Transverse colon (tissue), 4 donors: ENCODE results near the gene B3GNT3. TPM values are rescaled to one million over a fixed set of nuclear protein-coding genes. Genes with fewer than 3 reads are reported as not detected.
"Not testable (repeated sequence)": the region's sequence is repeated elsewhere in the genome, so short reads cannot be mapped to it uniquely, and the experiment has no call there.

Experiments
- DNase-seq: peaks from one replicate; pipeline ENCODE4 v3.0.0-alpha.2; 2019
- H3K27ac ChIP-seq, 4 donors: fragments of 200-600 bp; sonication (generic); 2 replicates each; pipeline ENCODE4 v1.5.1; 2016 to 2018; ENCODE audit warnings: inconsistent platforms in 4 of 4
- H3K27me3 ChIP-seq: fragments of 200-600 bp; sonication (generic); 2 replicates; pipeline ENCODE4 v1.5.1; 2017; ENCODE audit warnings: inconsistent platforms
- H3K36me3 ChIP-seq, 4 donors: fragments of 200-600 bp; sonication (generic); 2 replicates each; pipeline ENCODE4 v1.5.1; 2017 to 2019; ENCODE audit warnings: inconsistent platforms in 4 of 4
- H3K4me1 ChIP-seq, 4 donors: fragments of 200-600 bp; sonication (generic); 2 replicates each; pipeline ENCODE4 v1.5.1; 2017 to 2020; ENCODE audit warnings: inconsistent platforms in 4 of 4
- H3K4me3 ChIP-seq, 4 donors: fragments of 200-600 bp; sonication (generic); 1 replicate in 1 of 4; 2 replicates in 3 of 4; pipeline versions ENCODE4 v1.5.1 to v1.6.1; 2017 to 2019; ENCODE audit warnings: inconsistent platforms in 4 of 4
- H3K9me3 ChIP-seq, 2 donors: fragments of 200-600 bp; sonication (generic); 2 replicates each; pipeline ENCODE4 v1.5.1; 2017 to 2019; ENCODE audit warnings: inconsistent platforms in 2 of 2
- EP300 ChIP-seq: sonication (generic); formaldehyde crosslinking; IDR thresholded peaks from one replicate; pipeline ENCODE4 v1.6.1; 2017; ENCODE audit warnings: antibody characterized with exemption, low read depth
- POLR2A ChIP-seq: fragments of 450-650 bp; IDR thresholded peaks from one replicate; pipeline ENCODE4 v1.6.1; 2016; ENCODE audit warnings: antibody characterized with exemption, mild to moderate bottlenecking, moderate library complexity
- POLR2AphosphoS5 ChIP-seq, 3 donors: sonication (generic); formaldehyde crosslinking; IDR thresholded peaks; one replicate each; pipeline ENCODE4 v1.6.1; 2016; ENCODE audit warnings: antibody characterized with exemption in 3 of 3
- WGBS, 2 donors: methylation state at CpG; one replicate each; pipeline ENCODE4 v1.1.5; 2018; ENCODE audit warnings: low coverage in 1 of 2; 5-methylcytosine and 5-hydroxymethylcytosine counted together
- in situ Hi-C, 4 donors: fragments of 200-750 bp; cut with MboI; loops; one replicate each; pipeline versions ENCODE4 v1.15.0 to v1.15.1; 2017; ENCODE audit warnings: low sequenced_read_pairs in 3 of 4, low pct_ligation_motif_present in 1 of 4, low pct_unique_long_range_greater_than_20kb in 1 of 4
- intact Hi-C: fragments of 100-400 bp; cut with DNase I; formaldehyde crosslinking; loops from one replicate; pipeline ENCODE4 v1.15.1; 2023; ENCODE audit warnings: low total_unique reads
- total RNA-seq, 4 donors: library from RNA; depleted of rRNA; stranded (reverse); fragments of >200 nt; gene quantifications; one replicate each; pipeline ENCODE4 v1.1.0, GENCODE V29; 2016
- TF ChIP-seq, protein P1 (sequence below), 5 experiments: fragments of 200-600 bp in 3 of 5; fragments of 450-650 bp in 2 of 5; sonication (generic) in 3 of 5; IDR thresholded peaks; 1 replicate in 2 of 5; 2 replicates in 3 of 5; pipeline ENCODE4 v1.5.1; 2016 to 2017; ENCODE audit warnings: antibody characterized with exemption in 5 of 5, inconsistent platforms in 3 of 5, mild to moderate bottlenecking in 2 of 5, moderate library complexity in 1 of 5

The B3GNT3 gene
- total RNA-seq, 4 donors from 2014 or later: 52.1 to 180 (median 144) TPM

DNA sequence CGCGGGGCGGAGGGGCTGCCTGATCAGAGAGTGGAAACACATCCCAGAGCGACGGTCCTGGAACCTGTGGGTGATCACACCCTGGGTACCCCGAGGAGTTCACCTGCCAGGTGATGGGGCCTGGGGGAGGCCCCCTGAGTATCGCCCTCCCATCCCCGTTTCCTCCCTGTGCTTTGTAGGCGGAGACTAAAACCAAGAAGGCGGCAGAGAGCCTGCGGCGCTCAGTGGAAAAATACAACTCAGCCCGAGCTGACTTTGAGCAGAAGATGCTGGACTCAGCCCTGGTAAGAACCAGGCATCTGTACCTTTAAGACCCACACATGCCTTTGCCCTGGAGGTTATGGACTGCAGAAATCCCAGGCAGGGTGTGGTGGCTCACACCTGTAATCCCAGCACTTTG is 24.3 kb upstream of the B3GNT3 start:
- WGBS, 2 donors: 83 to 96% methylated on average over 5 to 13 of the region's 13 CpGs
- H3K4me3 ChIP-seq: no peak overlapping the region
- H3K36me3 ChIP-seq: no peaks in the 10 kb centered on the region
- intact Hi-C loops (no loop called here), in situ Hi-C loops (loop anchor here in 1 of 4 donors (10.0 kb wide), 1 partner anchor 66 kb away; no protein-coding TSS in a partner anchor)
- TF ChIP-seq, protein P1, sequence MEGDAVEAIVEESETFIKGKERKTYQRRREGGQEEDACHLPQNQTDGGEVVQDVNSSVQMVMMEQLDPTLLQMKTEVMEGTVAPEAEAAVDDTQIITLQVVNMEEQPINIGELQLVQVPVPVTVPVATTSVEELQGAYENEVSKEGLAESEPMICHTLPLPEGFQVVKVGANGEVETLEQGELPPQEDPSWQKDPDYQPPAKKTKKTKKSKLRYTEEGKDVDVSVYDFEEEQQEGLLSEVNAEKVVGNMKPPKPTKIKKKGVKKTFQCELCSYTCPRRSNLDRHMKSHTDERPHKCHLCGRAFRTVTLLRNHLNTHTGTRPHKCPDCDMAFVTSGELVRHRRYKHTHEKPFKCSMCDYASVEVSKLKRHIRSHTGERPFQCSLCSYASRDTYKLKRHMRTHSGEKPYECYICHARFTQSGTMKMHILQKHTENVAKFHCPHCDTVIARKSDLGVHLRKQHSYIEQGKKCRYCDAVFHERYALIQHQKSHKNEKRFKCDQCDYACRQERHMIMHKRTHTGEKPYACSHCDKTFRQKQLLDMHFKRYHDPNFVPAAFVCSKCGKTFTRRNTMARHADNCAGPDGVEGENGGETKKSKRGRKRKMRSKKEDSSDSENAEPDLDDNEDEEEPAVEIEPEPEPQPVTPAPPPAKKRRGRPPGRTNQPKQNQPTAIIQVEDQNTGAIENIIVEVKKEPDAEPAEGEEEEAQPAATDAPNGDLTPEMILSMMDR (IDR thresholded peaks at IDR 0.05): no peak
- TF ChIP-seq POLR2A (no peak), EP300 (no peak)
- no peak overlapping the region for H3K27ac ChIP-seq
- H3K4me1 ChIP-seq: peaks cover 6 to 12% (median 9%) of the 10 kb centered on the region in 4 donors
- H3K27me3 ChIP-seq: no peaks in the 10 kb centered on the region
- no peaks in the 10 kb centered on the region for H3K9me3 ChIP-seq
- no peak for DNase-seq

DNA sequence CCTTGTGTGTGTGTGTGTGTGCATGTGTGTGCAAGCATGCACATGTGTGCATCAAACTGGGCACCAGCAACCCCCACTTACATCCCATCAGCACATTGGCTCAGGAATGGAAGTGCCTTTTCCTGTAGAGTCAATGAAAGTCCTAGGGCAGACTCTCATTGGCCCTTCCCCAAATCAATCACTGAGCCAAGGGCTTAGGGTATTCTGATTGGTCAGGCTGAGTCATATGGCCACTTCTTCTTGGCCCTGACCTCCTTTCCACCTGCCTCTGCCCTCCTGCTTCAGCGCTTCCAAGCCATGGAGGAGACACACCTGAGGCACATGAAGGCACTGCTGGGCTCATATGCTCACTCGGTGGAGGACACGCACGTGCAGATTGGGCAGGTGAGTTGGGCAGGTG is 22.8 kb upstream of the B3GNT3 start:
- 98% methylated on average over 4 of the region's 4 CpGs; no CpG with 5 or more reads in 1 of the 2 donors for WGBS, 2 donors
- intact Hi-C loops (no loop called here), in situ Hi-C loops (loop anchor here in 1 of 4 donors (10.0 kb wide), 1 partner anchor 67 kb away; no protein-coding TSS in a partner anchor)
- DNase-seq: no peak
- no peaks in the 10 kb centered on the region for H3K4me1 ChIP-seq
- H3K9me3 ChIP-seq: no peaks in the 10 kb centered on the region
- no peak overlapping the region for H3K4me3 ChIP-seq
- no peaks in the 10 kb centered on the region for H3K36me3 ChIP-seq
- no peaks in the 10 kb centered on the region for H3K27me3 ChIP-seq
- TF ChIP-seq, protein P1 (IDR thresholded peaks at IDR 0.05): no peak
- no peak for TF ChIP-seq EP300
- no peak for TF ChIP-seq POLR2A
- no peak for TF ChIP-seq POLR2AphosphoS5 (IDR thresholded peaks at IDR 0.05)
- H3K27ac ChIP-seq: no peak overlapping the region

DNA sequence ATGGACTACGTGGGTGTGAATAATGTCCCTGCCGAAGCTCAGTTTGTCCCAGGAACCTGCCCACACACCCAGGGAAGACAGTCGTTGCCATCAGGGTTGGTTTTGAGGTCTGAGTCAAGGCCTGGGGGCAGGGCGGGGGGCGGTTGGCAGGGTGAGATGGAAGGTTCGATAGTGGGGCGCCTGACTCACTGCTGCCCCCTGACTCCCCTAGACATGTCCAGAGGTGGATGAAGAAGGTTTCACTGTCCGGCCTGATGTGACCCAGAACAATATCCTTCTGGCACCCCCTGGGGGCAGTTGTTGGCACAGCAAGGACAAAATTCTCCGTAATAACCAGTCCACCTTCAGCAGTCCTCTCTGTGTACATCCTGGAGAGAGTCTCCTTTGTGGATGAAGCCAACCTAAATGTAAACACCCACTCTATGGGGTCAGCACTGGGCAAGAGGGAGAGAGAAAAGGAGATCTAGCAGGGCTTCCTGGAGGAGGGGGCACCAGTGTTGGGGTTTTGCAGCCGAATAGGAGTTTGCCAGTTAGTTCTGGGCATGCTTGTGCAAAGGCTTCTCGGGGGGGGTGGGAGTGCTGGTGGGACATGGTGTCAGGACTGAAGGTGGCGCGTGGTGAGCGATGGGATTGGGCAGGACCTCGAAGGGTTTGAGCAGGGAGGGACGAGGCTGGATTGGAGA is 19.6 kb upstream of the B3GNT3 start:
- no peak overlapping the region for H3K4me3 ChIP-seq
- in situ Hi-C loops (loop anchor here in 1 of 4 donors (10.0 kb wide), 1 partner anchor 71 kb away; no protein-coding TSS in a partner anchor), intact Hi-C loops (no loop called here)
- peaks cover 0 to 12% (median 12%) of the 10 kb centered on the region in 4 donors for H3K4me1 ChIP-seq
- H3K27me3 ChIP-seq: peaks cover 9% of the 10 kb centered on the region
- peak; percentile 49 for DNase-seq
- 71 to 90% methylated on average over 7 to 12 of the region's 16 CpGs for WGBS, 2 donors
- H3K27ac ChIP-seq: no peak overlapping the region
- H3K36me3 ChIP-seq: no peaks in the 10 kb centered on the region
- H3K9me3 ChIP-seq: no peaks in the 10 kb centered on the region
- TF ChIP-seq EP300 (no peak), POLR2AphosphoS5 (IDR thresholded peaks at IDR 0.05) (no peak), POLR2A (no peak)
- TF ChIP-seq, protein P1 (IDR thresholded peaks at IDR 0.05): peak; percentile 27 to 42 (median 39)

DNA sequence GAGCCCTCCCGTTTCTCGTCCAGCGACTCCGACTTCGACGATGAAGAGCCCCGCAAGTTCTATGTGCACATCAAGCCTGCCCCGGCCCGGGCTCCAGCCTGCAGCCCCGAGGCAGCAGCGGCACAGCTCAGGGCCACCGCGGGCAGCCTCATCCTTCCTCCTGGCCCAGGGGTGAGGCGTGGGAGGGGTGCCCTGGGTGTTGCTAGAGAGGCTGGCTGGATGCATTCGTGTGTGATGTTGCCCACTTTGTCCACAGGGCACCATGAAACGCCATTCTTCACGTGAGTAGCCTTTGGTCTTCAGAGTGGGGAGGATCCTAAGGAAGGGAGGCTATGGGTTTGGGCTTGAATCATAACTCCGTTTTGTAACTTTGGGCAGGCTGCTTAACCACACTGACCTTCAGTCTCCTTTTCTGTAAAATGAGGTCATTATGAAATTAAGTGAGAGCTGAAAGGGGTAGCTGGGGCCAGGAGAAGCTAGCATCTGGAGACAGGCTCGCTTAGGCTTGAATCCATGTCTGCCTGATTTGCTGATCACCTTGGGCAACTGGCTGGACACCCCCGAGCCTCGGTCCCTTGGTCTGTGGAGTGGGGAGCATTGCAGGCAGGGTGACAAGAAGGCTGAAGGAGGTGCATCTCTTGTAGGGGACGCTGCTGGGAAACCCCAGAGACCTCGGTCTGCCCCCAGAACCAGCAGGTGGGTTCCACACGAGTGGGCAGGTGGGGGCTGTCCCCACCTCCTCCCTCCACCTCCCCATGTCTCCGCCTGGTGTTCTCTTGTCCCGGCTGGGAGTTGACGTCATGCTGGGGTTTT is 18.7 kb upstream of the B3GNT3 start:
- in situ Hi-C loops: loop anchor here in 1 of 4 donors (10.0 kb wide), 1 partner anchor 71 kb away; no protein-coding TSS in a partner anchor
- peaks cover 17% of the 10 kb centered on the region for H3K27me3 ChIP-seq

DNA sequence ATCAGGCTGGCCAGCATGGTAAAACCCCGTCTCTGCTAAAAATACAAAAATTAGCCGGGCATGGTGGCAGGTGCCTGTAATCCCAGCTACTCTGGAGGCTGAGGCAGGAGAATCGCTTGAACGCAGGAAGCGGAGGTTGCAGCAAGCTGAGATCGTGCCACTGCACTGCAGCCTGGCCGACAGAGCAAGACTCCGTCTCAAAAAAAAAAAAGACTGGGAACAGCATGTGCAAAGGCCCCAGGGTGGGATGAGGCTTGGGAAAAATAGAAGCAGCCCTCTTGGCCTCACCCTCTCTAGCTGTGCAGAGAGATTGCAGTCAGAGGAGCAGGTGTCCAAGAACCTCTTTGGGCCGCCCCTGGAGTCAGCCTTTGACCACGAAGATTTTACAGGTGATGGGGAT is 17.1 kb upstream of the B3GNT3 start:
- DNase-seq, H3K9me3 ChIP-seq, H3K36me3 ChIP-seq, H3K4me3 ChIP-seq, H3K27ac ChIP-seq, intact Hi-C loops: not testable (repeated sequence)
- 76 to 81% methylated on average over 7 to 10 of the region's 10 CpGs for WGBS, 2 donors
- H3K27me3 ChIP-seq: peaks cover 20% of the 10 kb centered on the region
- in situ Hi-C loops: loop anchor here in 1 of 4 donors (10.0 kb wide), 1 partner anchor 73 kb away; no protein-coding TSS in a partner anchor
- peaks cover 0 to 12% (median 12%) of the 10 kb centered on the region in 4 donors for H3K4me1 ChIP-seq

More for the DNA sequence above, 18.7 kb upstream of the B3GNT3 start:
- no peak for DNase-seq
- Histone ChIP-seq H3K4me1 (peaks cover 0 to 12% (median 12%) of the 10 kb centered on the region in 4 donors), H3K27ac (no peak overlapping the region), H3K9me3 (no peaks in the 10 kb centered on the region), H3K36me3 (no peaks in the 10 kb centered on the region), H3K4me3 (no peak overlapping the region)
- TF ChIP-seq POLR2A (no peak), POLR2AphosphoS5 (IDR thresholded peaks at IDR 0.05) (no peak), EP300 (no peak)
- TF ChIP-seq, protein P1 (IDR thresholded peaks at IDR 0.05): no peak
- intact Hi-C loops: no loop called here
- WGBS, 2 donors: 52 to 63% methylated on average over 2 to 27 of the region's 27 CpGs
